DOHH2 (cell line): ENCODE data around the gene KCTD11.

Experiments used
- H3F3A ChIP-seq: fragments of 200-600 bp; sonication (generic), shearing (Covaris generic); 2 replicates; pipeline ENCODE4 v1.6.0; 2016; ENCODE audit warnings: antibody characterized with exemption, mild to moderate bottlenecking; ENCODE audit not compliant: control insufficient read depth, insufficient read depth
- H3K27ac ChIP-seq: fragments of 200-600 bp; sonication (generic); 2 replicates; pipeline ENCODE4 v1.5.1; 2014; ENCODE audit warnings: low read depth, mild to moderate bottlenecking, low read length, moderate library complexity
- H3K27me3 ChIP-seq: fragments of 200-600 bp; sonication (generic); 2 replicates; pipeline ENCODE4 v1.6.1; 2014; ENCODE audit warnings: mild to moderate bottlenecking, low read length, mixed read lengths; ENCODE audit not compliant: control insufficient read depth
- H3K36me3 ChIP-seq: fragments of 200-600 bp; sonication (generic); 2 replicates; pipeline ENCODE4 v1.6.1; 2014; ENCODE audit warnings: mild to moderate bottlenecking, low read length, moderate library complexity, mixed read lengths; ENCODE audit not compliant: control insufficient read depth
- H3K4me1 ChIP-seq: fragments of 200-600 bp; sonication (generic); 2 replicates; pipeline ENCODE4 v1.6.1; 2014; ENCODE audit warnings: mild to moderate bottlenecking, low read length, mixed read lengths; ENCODE audit not compliant: control insufficient read depth
- H3K4me2 ChIP-seq: fragments of 200-600 bp; sonication (generic); 2 replicates; pipeline ENCODE4 v1.6.0; 2014; ENCODE audit warnings: mild to moderate bottlenecking, low read length, moderate library complexity
- H3K4me3 ChIP-seq: fragments of 200-600 bp; sonication (generic); 2 replicates; pipeline ENCODE4 v1.5.1; 2014; ENCODE audit warnings: mild to moderate bottlenecking, low read length, mixed read lengths
- H3K79me2 ChIP-seq: fragments of 200-600 bp; sonication (generic); 2 replicates; pipeline ENCODE4 v1.6.1; 2014; ENCODE audit warnings: mild to moderate bottlenecking, low read length, mixed read lengths; ENCODE audit not compliant: control insufficient read depth
- H3K9me2 ChIP-seq: fragments of 200-600 bp; sonication (generic); replicated peaks from 2 replicates; pipeline ENCODE4 v1.6.1; 2014; ENCODE audit warnings: mild to moderate bottlenecking, low read length, mixed read lengths; ENCODE audit not compliant: control insufficient read depth
- H3K9me3 ChIP-seq: fragments of 200-600 bp; sonication (generic); 2 replicates; pipeline ENCODE4 v1.6.1; 2014; ENCODE audit warnings: antibody characterized with exemption, low read length, mixed read lengths; ENCODE audit not compliant: control insufficient read depth, insufficient read depth
- H4K20me1 ChIP-seq: fragments of 200-600 bp; sonication (generic); 2 replicates; pipeline ENCODE4 v1.6.0; 2014; ENCODE audit warnings: low read depth, mild to moderate bottlenecking, antibody characterized with exemption, low read length, moderate library complexity; ENCODE audit not compliant: control insufficient read depth, insufficient read depth
- EZH2phosphoT487 ChIP-seq: fragments of 200-600 bp; sonication (generic); IDR thresholded peaks from 2 replicates; pipeline ENCODE4 v1.6.1; 2017; ENCODE audit warnings: borderline replicate concordance, mild to moderate bottlenecking, antibody characterized with exemption, low read length, moderate library complexity, mixed read lengths
- TF ChIP-seq, protein P1 (sequence below): fragments of 200-600 bp; sonication (generic); IDR thresholded peaks from one replicate; pipeline ENCODE4 v1.5.1; 2014; ENCODE audit warnings: antibody characterized with exemption, mild to moderate bottlenecking, low read depth, low read length; ENCODE audit not compliant: poor library complexity, severe bottlenecking

Gene KCTD11

DNA sequence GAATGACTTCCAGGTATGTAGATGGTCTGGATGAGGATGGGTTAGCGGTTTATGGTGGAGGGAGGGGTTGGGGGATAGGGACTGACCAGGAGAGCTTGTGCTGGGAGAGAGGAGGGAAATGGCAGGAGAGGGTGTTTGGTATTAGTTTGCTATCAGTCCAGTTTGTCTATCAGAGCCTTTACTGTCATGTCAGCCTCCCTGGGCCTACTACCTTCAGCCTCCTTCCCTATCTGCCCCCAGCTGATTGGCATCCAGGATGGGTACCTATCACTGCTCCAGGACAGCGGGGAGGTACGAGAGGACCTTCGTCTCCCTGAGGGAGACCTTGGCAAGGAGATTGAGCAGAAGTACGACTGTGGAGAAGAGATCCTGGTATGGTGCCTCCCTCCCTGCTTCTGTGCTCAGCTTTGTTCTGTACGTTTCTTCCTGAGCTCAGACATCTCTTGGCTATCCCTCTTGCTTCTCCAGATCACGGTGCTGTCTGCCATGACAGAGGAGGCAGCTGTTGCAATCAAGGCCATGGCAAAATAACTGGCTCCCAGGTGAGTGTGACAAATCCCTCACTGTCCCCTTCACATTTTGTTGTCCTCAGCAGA, 40.8 kb upstream of the KCTD11 start:
- Histone ChIP-seq H3K9me2 (no peaks in the 10 kb centered on the region), H3K9me3 (no peaks in the 10 kb centered on the region), H3K79me2 (peaks cover 68% of the 10 kb centered on the region), H3K4me2 (peak overlapping the region; percentile 73; the same call in 1 of the 2 replicates), H3K4me3 (no peak overlapping the region), H3K4me1 (peaks cover 58% of the 10 kb centered on the region), H4K20me1 (peaks cover 34% of the 10 kb centered on the region), H3F3A (peaks cover 67% of the 10 kb centered on the region), H3K27ac (no peak overlapping the region), H3K36me3 (peaks cover 81% of the 10 kb centered on the region), H3K27me3 (no peaks in the 10 kb centered on the region)
- no peak for TF ChIP-seq EZH2phosphoT487
- TF ChIP-seq, protein P1, sequence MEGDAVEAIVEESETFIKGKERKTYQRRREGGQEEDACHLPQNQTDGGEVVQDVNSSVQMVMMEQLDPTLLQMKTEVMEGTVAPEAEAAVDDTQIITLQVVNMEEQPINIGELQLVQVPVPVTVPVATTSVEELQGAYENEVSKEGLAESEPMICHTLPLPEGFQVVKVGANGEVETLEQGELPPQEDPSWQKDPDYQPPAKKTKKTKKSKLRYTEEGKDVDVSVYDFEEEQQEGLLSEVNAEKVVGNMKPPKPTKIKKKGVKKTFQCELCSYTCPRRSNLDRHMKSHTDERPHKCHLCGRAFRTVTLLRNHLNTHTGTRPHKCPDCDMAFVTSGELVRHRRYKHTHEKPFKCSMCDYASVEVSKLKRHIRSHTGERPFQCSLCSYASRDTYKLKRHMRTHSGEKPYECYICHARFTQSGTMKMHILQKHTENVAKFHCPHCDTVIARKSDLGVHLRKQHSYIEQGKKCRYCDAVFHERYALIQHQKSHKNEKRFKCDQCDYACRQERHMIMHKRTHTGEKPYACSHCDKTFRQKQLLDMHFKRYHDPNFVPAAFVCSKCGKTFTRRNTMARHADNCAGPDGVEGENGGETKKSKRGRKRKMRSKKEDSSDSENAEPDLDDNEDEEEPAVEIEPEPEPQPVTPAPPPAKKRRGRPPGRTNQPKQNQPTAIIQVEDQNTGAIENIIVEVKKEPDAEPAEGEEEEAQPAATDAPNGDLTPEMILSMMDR, result no peak

DNA sequence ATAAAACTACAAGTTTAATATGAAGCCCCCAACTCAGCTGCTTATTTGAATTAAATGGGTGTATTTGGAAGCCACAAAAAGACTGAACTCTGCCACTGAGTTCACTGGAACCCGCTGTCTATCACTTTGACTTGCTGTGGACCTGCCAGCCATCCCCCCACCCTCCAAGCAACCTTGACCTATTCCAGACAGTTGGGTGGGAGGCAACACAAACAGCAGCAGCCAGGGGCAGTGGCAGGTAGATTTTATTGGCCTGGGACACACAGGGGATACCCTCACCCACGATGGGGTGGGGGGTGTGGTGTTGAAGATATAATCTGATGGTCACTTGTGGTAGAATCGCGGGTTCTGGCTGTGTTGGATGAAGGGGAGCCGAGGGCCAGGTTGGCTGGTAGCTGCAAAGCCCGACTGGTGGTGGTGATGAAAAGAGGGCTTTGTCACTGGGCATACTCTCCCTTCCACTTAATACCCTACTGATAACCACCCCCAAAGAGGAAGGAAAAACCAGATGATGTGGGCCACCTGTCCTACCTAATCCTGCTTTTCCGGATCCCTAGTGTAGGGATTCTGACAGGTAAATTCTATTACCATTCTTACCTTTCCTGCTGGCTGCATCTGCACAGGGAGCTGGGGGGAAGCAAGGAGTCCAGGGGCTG, 39.4 kb upstream of the KCTD11 start:
- peaks cover 66% of the 10 kb centered on the region for H3K79me2 ChIP-seq
- peaks cover 34% of the 10 kb centered on the region for H4K20me1 ChIP-seq
- H3F3A ChIP-seq, result peaks cover 71% of the 10 kb centered on the region
- H3K27me3 ChIP-seq, result no peaks in the 10 kb centered on the region
- no peaks in the 10 kb centered on the region for H3K9me2 ChIP-seq
- H3K4me1 ChIP-seq, result peaks cover 58% of the 10 kb centered on the region
- H3K36me3 ChIP-seq, result peaks cover 86% of the 10 kb centered on the region
- peak overlapping the region; percentile 98 for H3K4me2 ChIP-seq
- peak overlapping the region; percentile 73; the same call in 1 of the 2 replicates for H3K27ac ChIP-seq
- no peaks in the 10 kb centered on the region for H3K9me3 ChIP-seq
- TF ChIP-seq EZH2phosphoT487, result no peak
- TF ChIP-seq, protein P1, result no peak
- peak overlapping the region; percentile 85 for H3K4me3 ChIP-seq

DNA sequence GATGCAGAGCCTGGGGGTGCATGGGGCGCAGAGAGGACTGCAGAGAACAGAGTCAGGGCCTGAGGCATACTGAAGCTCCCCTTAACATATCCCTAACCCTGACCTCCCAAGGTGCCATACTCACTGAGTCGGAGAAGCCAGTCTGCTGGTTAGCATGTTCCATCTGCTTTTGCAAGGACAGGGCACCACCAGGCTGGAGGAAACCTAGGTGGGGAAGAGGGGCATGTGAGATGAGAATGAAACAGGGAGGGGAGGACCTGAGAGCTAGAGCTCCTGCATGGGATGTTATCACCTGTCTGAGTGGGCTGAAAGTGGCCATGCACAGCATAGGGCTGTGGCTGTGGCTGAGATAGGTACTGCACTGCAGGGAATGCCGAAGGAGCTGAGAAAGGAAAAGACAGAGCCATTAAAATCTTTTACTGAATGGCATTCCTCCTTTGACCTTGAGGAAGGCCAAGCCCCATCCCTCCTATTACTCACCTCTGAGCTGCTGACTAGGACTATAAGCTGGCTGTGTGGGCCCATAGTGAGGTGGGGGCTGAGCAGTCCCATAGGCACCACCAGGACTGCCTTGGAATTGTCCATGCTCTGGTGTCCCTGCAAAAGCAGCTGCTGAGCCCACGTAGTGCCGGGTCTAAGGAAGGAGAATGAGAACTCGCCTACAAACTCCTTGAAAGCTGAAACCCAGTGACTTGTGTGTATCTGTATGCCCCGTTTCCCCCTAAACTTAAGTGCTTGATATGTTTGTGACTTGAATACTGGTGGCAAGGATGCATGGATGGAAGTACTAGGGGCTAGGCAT, 38.7 kb upstream of the KCTD11 start:
- peak overlapping the region; percentile 73 for H3K27ac ChIP-seq
- H4K20me1 ChIP-seq, result peaks cover 34% of the 10 kb centered on the region
- H3K4me2 ChIP-seq, result peak overlapping the region; percentile 98
- peaks cover 86% of the 10 kb centered on the region for H3K36me3 ChIP-seq
- H3K4me1 ChIP-seq, result peaks cover 58% of the 10 kb centered on the region
- peak overlapping the region; percentile 85 for H3K4me3 ChIP-seq
- H3K79me2 ChIP-seq, result peaks cover 59% of the 10 kb centered on the region
- H3K9me3 ChIP-seq, result no peaks in the 10 kb centered on the region
- no peaks in the 10 kb centered on the region for H3K9me2 ChIP-seq
- H3K27me3 ChIP-seq, result no peaks in the 10 kb centered on the region
- no peak for TF ChIP-seq EZH2phosphoT487
- TF ChIP-seq, protein P1, result peak; percentile 24
- peaks cover 72% of the 10 kb centered on the region for H3F3A ChIP-seq
